Inflammatory macrophage (primary cell): ENCODE measurements around the gene ANO2.
A peak's percentile ranks its signal among the peaks of the same experiment; 100 is the strongest.

Source experiments
- DNase-seq, 2 donors: peaks; one replicate each; pipeline ENCODE4 v3.0.0-alpha.2; 2020 to 2022

Gene ANO2

GRCh38 chr12:5616854-5617253 lies 328.2 kb downstream of the ANO2 start:
- DNase-seq: no peak

- DNase-seq: no peak
Observed at GRCh38 chr12:5615760-5616159, 329.3 kb downstream of the ANO2 start.

- no peak for DNase-seq
Observed at GRCh38 chr12:5614256-5614655, 330.8 kb downstream of the ANO2 start.

- DNase-seq: no peak
Observed at GRCh38 chr12:5612556-5613410, 332.3 kb downstream of the ANO2 start.

GRCh38 chr12:5611162-5611561 lies 333.9 kb downstream of the ANO2 start:
- DNase-seq: no peak

- no peak for DNase-seq
Observed at GRCh38 chr12:5599378-5599777, 345.7 kb downstream of the ANO2 start.

- no peak for DNase-seq
Observed at GRCh38 chr12:5593998-5594397, 351.1 kb downstream of the ANO2 start.

GRCh38 chr12:5593086-5593485 lies 352.0 kb downstream of the ANO2 start:
- DNase-seq: no peak

- no peak for DNase-seq
Observed at GRCh38 chr12:5592310-5592709, 352.7 kb downstream of the ANO2 start.

GRCh38 chr12:5590316-5590715 lies 354.7 kb downstream of the ANO2 start:
- DNase-seq: no peak

- DNase-seq: no peak
Observed at GRCh38 chr12:5589054-5589453, 356.0 kb downstream of the ANO2 start.

GRCh38 chr12:5588591-5588990 lies 356.5 kb downstream of the ANO2 start:
- peak in 1 of 2 donors; percentile 17 for DNase-seq

GRCh38 chr12:5588176-5588575 lies 356.9 kb downstream of the ANO2 start:
- DNase-seq: no peak

- DNase-seq: no peak
Observed at GRCh38 chr12:5587711-5588121, 357.3 kb downstream of the ANO2 start.

- no peak for DNase-seq
Observed at GRCh38 chr12:5586201-5586600, 358.9 kb downstream of the ANO2 start.

- no peak for DNase-seq
Observed at GRCh38 chr12:5585178-5585577, 359.9 kb downstream of the ANO2 start.

GRCh38 chr12:5584412-5585175 lies 360.5 kb downstream of the ANO2 start:
- DNase-seq: no peak

- DNase-seq: no peak
Observed at GRCh38 chr12:5582541-5582940, 362.5 kb downstream of the ANO2 start.

- no peak for DNase-seq
Observed at GRCh38 chr12:5582018-5582417, 363.0 kb downstream of the ANO2 start.

- DNase-seq: no peak
Observed at GRCh38 chr12:5581616-5582015, 363.4 kb downstream of the ANO2 start.

- peak in 1 of 2 donors; percentile 41 for DNase-seq
Observed at GRCh38 chr12:5581019-5581418, 364.0 kb downstream of the ANO2 start.

GRCh38 chr12:5578775-5579174 lies 366.3 kb downstream of the ANO2 start:
- no peak for DNase-seq

- no peak for DNase-seq
Observed at GRCh38 chr12:5577741-5578140, 367.3 kb downstream of the ANO2 start.

- no peak for DNase-seq
Observed at GRCh38 chr12:5577211-5577612, 367.8 kb downstream of the ANO2 start.
